ENCODE results near the gene BEST3.

BEST3 gene

GRCh38 chr12:69630191-69630590 lies 68.9 kb downstream of the BEST3 start:
- TF ChIP-seq, protein P1, sequence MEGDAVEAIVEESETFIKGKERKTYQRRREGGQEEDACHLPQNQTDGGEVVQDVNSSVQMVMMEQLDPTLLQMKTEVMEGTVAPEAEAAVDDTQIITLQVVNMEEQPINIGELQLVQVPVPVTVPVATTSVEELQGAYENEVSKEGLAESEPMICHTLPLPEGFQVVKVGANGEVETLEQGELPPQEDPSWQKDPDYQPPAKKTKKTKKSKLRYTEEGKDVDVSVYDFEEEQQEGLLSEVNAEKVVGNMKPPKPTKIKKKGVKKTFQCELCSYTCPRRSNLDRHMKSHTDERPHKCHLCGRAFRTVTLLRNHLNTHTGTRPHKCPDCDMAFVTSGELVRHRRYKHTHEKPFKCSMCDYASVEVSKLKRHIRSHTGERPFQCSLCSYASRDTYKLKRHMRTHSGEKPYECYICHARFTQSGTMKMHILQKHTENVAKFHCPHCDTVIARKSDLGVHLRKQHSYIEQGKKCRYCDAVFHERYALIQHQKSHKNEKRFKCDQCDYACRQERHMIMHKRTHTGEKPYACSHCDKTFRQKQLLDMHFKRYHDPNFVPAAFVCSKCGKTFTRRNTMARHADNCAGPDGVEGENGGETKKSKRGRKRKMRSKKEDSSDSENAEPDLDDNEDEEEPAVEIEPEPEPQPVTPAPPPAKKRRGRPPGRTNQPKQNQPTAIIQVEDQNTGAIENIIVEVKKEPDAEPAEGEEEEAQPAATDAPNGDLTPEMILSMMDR (IDR thresholded peaks at IDR 0.05; ENCODE audit: low read depth, low read length, missing control alignments): peak; percentile 39
- H3K4me3 ChIP-seq (replicated peaks; ENCODE audit: low read depth, low read length): no peak overlapping the region
- DNase-seq (ENCODE audit: extremely low read depth, low read depth): no peak

DNA sequence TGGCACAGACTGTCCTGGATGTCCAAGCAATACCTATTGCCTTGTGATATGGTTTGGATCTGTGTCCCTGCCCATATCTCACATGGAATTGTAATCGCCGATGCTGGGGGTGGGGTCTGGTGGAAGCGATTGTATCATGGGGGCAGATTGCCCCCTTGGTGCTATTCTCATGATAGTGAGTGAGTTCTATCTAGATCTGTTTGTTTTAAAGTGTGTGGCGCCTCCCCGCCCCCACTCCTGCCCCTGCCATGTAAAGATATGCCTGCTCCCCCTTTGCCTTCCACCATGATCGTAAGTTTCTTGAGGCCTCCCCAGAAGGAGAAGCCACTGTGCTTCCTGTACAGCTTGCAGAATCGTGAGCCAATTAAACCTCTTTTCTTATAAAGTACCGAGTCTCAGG lies 71.6 kb downstream of the BEST3 start:
- DNase-seq (ENCODE audit: extremely low read depth, low read depth): no peak
- TF ChIP-seq, protein P1 (IDR thresholded peaks at IDR 0.05; ENCODE audit: low read depth, low read length, missing control alignments): no peak
- no peak overlapping the region for H3K4me3 ChIP-seq (replicated peaks; ENCODE audit: low read depth, low read length)

GRCh38 chr12:69623970-69624369 lies 75.1 kb downstream of the BEST3 start:
- no peak overlapping the region for H3K4me3 ChIP-seq (replicated peaks; ENCODE audit: low read depth, low read length)
- DNase-seq (ENCODE audit: extremely low read depth, low read depth): no peak
- TF ChIP-seq, protein P1 (IDR thresholded peaks at IDR 0.05; ENCODE audit: low read depth, low read length, missing control alignments): no peak

DNA sequence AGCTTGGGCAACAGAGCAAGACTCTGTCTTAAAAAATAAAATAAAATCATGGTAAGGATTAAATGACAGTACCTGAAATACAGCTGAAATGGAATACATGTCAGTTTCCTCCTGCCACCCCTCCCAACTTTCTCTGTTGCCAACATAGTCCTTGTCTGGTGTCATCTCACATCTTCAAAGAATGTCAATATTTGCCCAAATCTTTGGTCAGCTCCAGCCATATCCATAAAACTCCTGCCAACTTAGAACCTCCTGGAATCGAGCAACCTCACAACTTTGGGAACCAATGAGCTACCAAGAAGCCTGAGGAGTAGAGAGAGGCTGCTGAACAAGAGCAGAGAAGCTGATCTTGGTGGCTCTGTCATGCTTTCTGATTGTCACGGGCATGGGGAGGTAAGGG lies 77.6 kb downstream of the BEST3 start:
- H3K4me3 ChIP-seq (replicated peaks; ENCODE audit: low read depth, low read length): no peak overlapping the region
- DNase-seq (ENCODE audit: extremely low read depth, low read depth): no peak
- TF ChIP-seq, protein P1 (IDR thresholded peaks at IDR 0.05; ENCODE audit: low read depth, low read length, missing control alignments): no peak

DNA sequence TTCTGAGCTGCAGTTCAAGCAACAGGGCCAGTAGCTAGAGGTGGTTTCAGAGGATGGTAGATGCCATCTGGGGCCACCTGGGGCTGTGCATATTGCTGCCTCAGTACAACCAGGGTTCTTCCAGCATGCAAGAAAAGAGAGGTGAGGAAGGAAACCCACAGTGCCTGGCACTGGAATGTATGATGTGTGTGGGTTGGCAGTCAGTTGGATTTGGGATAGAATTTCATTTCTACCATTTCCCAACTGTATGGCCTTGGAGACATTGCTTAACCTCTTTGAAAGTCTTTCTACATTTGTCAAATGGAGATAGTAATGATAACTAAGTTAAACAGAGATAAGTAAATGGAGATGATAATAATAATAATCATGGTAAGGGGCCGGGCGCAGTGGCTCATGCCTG lies 78.2 kb downstream of the BEST3 start:
- H3K4me3 ChIP-seq (replicated peaks; ENCODE audit: low read depth, low read length): no peak overlapping the region
- TF ChIP-seq, protein P1 (IDR thresholded peaks at IDR 0.05; ENCODE audit: low read depth, low read length, missing control alignments): no peak
- no peak for DNase-seq (ENCODE audit: extremely low read depth, low read depth)

DNA sequence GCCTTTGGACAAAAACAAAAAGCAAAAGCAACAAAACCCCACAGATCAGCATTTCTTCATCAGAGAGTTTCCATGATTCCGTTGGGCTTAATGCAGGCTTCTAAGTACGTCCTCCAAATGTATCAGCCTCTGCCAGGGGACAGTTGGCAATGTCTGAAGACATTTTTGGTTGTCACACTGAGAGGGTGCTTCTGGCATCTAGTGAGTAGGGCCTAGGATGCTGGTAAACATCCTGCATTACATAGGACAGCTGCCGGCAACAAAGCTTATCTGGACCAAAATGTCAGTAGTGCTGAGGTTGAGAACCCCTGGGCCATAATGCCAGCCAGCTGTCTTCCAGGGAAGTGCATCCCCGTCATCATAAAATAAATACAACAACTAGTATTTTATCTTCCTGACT lies 79.0 kb downstream of the BEST3 start:
- no peak overlapping the region for H3K4me3 ChIP-seq (replicated peaks; ENCODE audit: low read depth, low read length)
- TF ChIP-seq, protein P1 (IDR thresholded peaks at IDR 0.05; ENCODE audit: low read depth, low read length, missing control alignments): no peak
- no peak for DNase-seq (ENCODE audit: extremely low read depth, low read depth)

GRCh38 chr12:69619050-69619449 lies 80.1 kb downstream of the BEST3 start:
- no peak overlapping the region for H3K4me3 ChIP-seq (replicated peaks; ENCODE audit: low read depth, low read length)
- TF ChIP-seq, protein P1 (IDR thresholded peaks at IDR 0.05; ENCODE audit: low read depth, low read length, missing control alignments): no peak
- no peak for DNase-seq (ENCODE audit: extremely low read depth, low read depth)
